Lower lobe of right lung (tissue), 2 donors: ENCODE measurements around the gene TNFSF11. TPM values are rescaled to one million over a fixed set of nuclear protein-coding genes. Genes with fewer than 3 reads are reported as not detected.
A peak's percentile ranks its signal among the peaks of the same experiment; 100 is the strongest.

Experiments
- ATAC-seq, 2 donors: fragments of 200-7000 bp; cut with Tn5 transposase; one replicate each; pipeline ENCODE4 v1.9.1; 2020 to 2022; ENCODE audit warnings: mild to moderate bottlenecking in 2 of 2, moderate library complexity in 2 of 2
- DNase-seq: peaks from one replicate; pipeline ENCODE4 v3.0.0-alpha.2; 2020
- H3K27ac ChIP-seq: fragments of 200-600 bp; one replicate; pipeline ENCODE4 v1.8.0; 2022
- H3K27me3 ChIP-seq: fragments of 200-600 bp; one replicate; pipeline ENCODE4 v1.8.0; 2022; ENCODE audit warnings: low read depth
- H3K36me3 ChIP-seq: fragments of 200-600 bp; one replicate; pipeline ENCODE4 v1.8.0; 2022; ENCODE audit warnings: mild to moderate bottlenecking
- H3K4me1 ChIP-seq: fragments of 200-600 bp; one replicate; pipeline ENCODE4 v1.8.0; 2022
- H3K4me3 ChIP-seq: fragments of 200-600 bp; one replicate; pipeline ENCODE4 v1.8.0; 2022; ENCODE audit warnings: mild to moderate bottlenecking
- H3K9me3 ChIP-seq: fragments of 200-600 bp; one replicate; pipeline ENCODE4 v1.8.0; 2022
- CTCF ChIP-seq: fragments of 200-600 bp; IDR thresholded peaks from one replicate; pipeline ENCODE4 v1.8.0; 2022; ENCODE audit warnings: antibody characterized with exemption, mild to moderate bottlenecking
- intact Hi-C: fragments of 100-400 bp; cut with DNase I; formaldehyde crosslinking; loops from one replicate; pipeline ENCODE4 v1.11.0; 2022
- total RNA-seq: library from RNA; stranded (reverse); fragmentation: NEBNext Ultra II Directional; extraction: Animal tissue kit (Norgen Biotek cat#: 25700); gene quantifications from one replicate; pipeline ENCODE4 v1.2.1, GENCODE V29; 2021
- donor health status: DM: no; HTN: yes; CAD: no; lungs with severe emphysema.

The TNFSF11 gene
- total RNA-seq, 1 donor from 2014 or later = not detected

GRCh38 chr13:42543215-42543797 is 30.6 kb upstream of the TNFSF11 start:
- no peak for TF ChIP-seq CTCF
- no peak for ATAC-seq
- DNase-seq = no peak
- Histone ChIP-seq H3K36me3 (no peaks in the 10 kb centered on the region), H3K4me3 (no peak overlapping the region), H3K27ac (no peak overlapping the region), H3K4me1 (no peaks in the 10 kb centered on the region), H3K9me3 (no peaks in the 10 kb centered on the region), H3K27me3 (no peaks in the 10 kb centered on the region)
- intact Hi-C loops = no loop called here

- no peaks in the 10 kb centered on the region for H3K9me3 ChIP-seq
- DNase-seq = no peak
- TF ChIP-seq CTCF = no peak
- no peaks in the 10 kb centered on the region for H3K27me3 ChIP-seq
- no peak for ATAC-seq
- intact Hi-C loops = no loop called here
- H3K36me3 ChIP-seq = no peaks in the 10 kb centered on the region
- H3K4me1 ChIP-seq = no peaks in the 10 kb centered on the region
- H3K4me3 ChIP-seq = no peak overlapping the region
- H3K27ac ChIP-seq = no peak overlapping the region
Measured at GRCh38 chr13:42544246-42544926, 29.6 kb upstream of the TNFSF11 start.

GRCh38 chr13:42545842-42546241 is 28.1 kb upstream of the TNFSF11 start:
- no peaks in the 10 kb centered on the region for H3K27me3 ChIP-seq
- DNase-seq (no peak), ATAC-seq (no peak)
- H3K27ac ChIP-seq = no peak overlapping the region
- H3K4me3 ChIP-seq = no peak overlapping the region
- H3K9me3 ChIP-seq = no peaks in the 10 kb centered on the region
- intact Hi-C loops = no loop called here
- no peaks in the 10 kb centered on the region for H3K4me1 ChIP-seq
- no peaks in the 10 kb centered on the region for H3K36me3 ChIP-seq
- TF ChIP-seq CTCF = no peak

GRCh38 chr13:42547612-42548011 is 26.3 kb upstream of the TNFSF11 start:
- Histone ChIP-seq H3K4me1 (no peaks in the 10 kb centered on the region), H3K36me3 (no peaks in the 10 kb centered on the region), H3K27me3 (no peaks in the 10 kb centered on the region), H3K9me3 (no peaks in the 10 kb centered on the region), H3K27ac (no peak overlapping the region), H3K4me3 (no peak overlapping the region)
- TF ChIP-seq CTCF = no peak
- no peak for ATAC-seq
- intact Hi-C loops = no loop called here
- DNase-seq = no peak

- intact Hi-C loops = no loop called here
Measured at GRCh38 chr13:42548731-42549551, 25.0 kb upstream of the TNFSF11 start.

More at GRCh38 chr13:42548731-42549551, 25.0 kb upstream of the TNFSF11 start:
- H3K36me3 ChIP-seq = no peaks in the 10 kb centered on the region
- no peak overlapping the region for H3K4me3 ChIP-seq
- peak; percentile 57 to 83 for ATAC-seq
- TF ChIP-seq CTCF = no peak
- no peaks in the 10 kb centered on the region for H3K9me3 ChIP-seq
- H3K27ac ChIP-seq = no peak overlapping the region
- no peaks in the 10 kb centered on the region for H3K27me3 ChIP-seq
- DNase-seq = no peak
- no peaks in the 10 kb centered on the region for H3K4me1 ChIP-seq
